ENCODE measurements around the gene AKR7A2. TPM values are rescaled to one million over a fixed set of nuclear protein-coding genes. Genes with fewer than 3 reads are reported as not detected.

The AKR7A2 gene
- total RNA-seq, 1 donor from 2014 or later = 30.3 TPM

DNA sequence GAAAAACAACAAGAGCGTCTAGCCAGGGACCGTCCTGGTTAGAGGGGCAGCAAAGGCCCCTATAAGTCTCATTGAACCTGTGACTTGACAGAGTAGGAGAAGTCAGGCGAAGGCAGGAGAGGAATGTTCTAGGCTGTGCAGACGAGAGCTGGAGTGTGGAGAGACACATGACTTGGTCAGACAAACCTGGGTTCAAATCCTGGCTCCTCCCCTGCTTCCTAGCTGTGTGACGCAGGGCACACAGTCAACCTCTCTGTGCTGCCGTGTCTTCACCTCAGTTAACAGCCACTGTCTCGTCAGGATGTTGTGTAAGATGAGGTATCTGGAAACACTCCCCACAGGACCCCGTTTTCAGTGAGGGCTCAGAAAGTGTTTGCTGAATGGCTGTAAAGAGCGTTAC is 15.8 kb upstream of the AKR7A2 start:
- no peak for FAIRE-seq
- no peak overlapping the region for H3K27ac Mint-ChIP-seq (ENCODE audit: unreplicated experiment)
- H3K4me3 ChIP-seq (ENCODE audit: insufficient read depth, low read depth, low read length) = no peak overlapping the region
- no peak overlapping the region for H3K27ac ChIP-seq (ENCODE audit: low read depth, low read length)
- peaks cover 22% of the 10 kb centered on the region for H4K20me1 ChIP-seq (ENCODE audit: insufficient read depth, low read length)
- no peaks in the 10 kb centered on the region for H3K27me3 ChIP-seq (ENCODE audit: insufficient read depth, low read length)
- no peaks in the 10 kb centered on the region for H3K27me3 Mint-ChIP-seq (ENCODE audit: low read depth, unreplicated experiment)
- H2AFZ ChIP-seq (ENCODE audit: low read depth, low read length) = no peak overlapping the region
- H3K36me3 Mint-ChIP-seq (ENCODE audit: low read depth, unreplicated experiment) = peaks cover 10% of the 10 kb centered on the region
- DNase-seq (ENCODE audit: low read depth) = no peak
- H3K79me2 ChIP-seq (ENCODE audit: insufficient read depth, low read length) = no peaks in the 10 kb centered on the region
- H3K9me3 ChIP-seq (ENCODE audit: insufficient read depth, low read depth, low read length) = no peaks in the 10 kb centered on the region
- no peaks in the 10 kb centered on the region for H3K4me1 ChIP-seq (ENCODE audit: insufficient read depth, low read length)
- no peaks in the 10 kb centered on the region for H3K4me1 Mint-ChIP-seq (ENCODE audit: low read depth, unreplicated experiment)
- H3K4me3 Mint-ChIP-seq (ENCODE audit: unreplicated experiment) = no peak overlapping the region
- H3K9ac ChIP-seq (ENCODE audit: low read length) = no peak overlapping the region
- TF ChIP-seq EZH2 (IDR thresholded peaks at IDR 0.05; ENCODE audit: insufficient read depth, low read length) = no peak
- TF ChIP-seq, protein P1, sequence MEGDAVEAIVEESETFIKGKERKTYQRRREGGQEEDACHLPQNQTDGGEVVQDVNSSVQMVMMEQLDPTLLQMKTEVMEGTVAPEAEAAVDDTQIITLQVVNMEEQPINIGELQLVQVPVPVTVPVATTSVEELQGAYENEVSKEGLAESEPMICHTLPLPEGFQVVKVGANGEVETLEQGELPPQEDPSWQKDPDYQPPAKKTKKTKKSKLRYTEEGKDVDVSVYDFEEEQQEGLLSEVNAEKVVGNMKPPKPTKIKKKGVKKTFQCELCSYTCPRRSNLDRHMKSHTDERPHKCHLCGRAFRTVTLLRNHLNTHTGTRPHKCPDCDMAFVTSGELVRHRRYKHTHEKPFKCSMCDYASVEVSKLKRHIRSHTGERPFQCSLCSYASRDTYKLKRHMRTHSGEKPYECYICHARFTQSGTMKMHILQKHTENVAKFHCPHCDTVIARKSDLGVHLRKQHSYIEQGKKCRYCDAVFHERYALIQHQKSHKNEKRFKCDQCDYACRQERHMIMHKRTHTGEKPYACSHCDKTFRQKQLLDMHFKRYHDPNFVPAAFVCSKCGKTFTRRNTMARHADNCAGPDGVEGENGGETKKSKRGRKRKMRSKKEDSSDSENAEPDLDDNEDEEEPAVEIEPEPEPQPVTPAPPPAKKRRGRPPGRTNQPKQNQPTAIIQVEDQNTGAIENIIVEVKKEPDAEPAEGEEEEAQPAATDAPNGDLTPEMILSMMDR (IDR thresholded peaks at IDR 0.05; ENCODE audit: insufficient read depth, low read depth, low read length) = no peak
- H3K36me3 ChIP-seq (ENCODE audit: insufficient read depth, low read length) = peaks cover 4% of the 10 kb centered on the region
- no peaks in the 10 kb centered on the region for H3K9me3 Mint-ChIP-seq (ENCODE audit: unreplicated experiment)
- H3K4me2 ChIP-seq (ENCODE audit: low read length) = no peak overlapping the region

DNA sequence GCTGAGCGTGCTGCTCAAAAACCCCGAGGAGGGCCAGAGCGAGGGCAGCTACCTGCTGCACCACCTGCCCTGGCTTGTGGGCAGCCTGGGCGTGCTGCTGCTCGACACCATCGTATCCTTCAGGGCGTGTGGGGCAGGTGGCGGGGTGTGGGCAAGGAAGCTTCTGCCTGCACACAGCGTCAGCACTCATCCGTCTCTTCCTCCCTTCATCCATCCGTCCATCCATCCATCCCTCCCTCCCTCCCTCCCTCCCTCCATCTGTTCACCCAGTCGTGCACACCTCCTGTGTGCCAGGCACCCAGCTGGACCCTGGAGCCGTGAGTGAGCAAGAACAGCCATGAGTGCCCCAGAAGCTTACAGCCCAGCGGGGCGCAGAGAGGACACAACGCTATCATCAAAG is 15.4 kb upstream of the AKR7A2 start:
- Mint-ChIP-seq H3K27me3 (ENCODE audit: low read depth, unreplicated experiment) (no peaks in the 10 kb centered on the region), H3K36me3 (ENCODE audit: low read depth, unreplicated experiment) (peaks cover 12% of the 10 kb centered on the region), H3K27ac (ENCODE audit: unreplicated experiment) (no peak overlapping the region), H3K9me3 (ENCODE audit: unreplicated experiment) (no peaks in the 10 kb centered on the region), H3K4me3 (ENCODE audit: unreplicated experiment) (no peak overlapping the region), H3K4me1 (ENCODE audit: low read depth, unreplicated experiment) (no peaks in the 10 kb centered on the region)
- Histone ChIP-seq H3K36me3 (ENCODE audit: insufficient read depth, low read length) (peaks cover 4% of the 10 kb centered on the region), H3K4me2 (ENCODE audit: low read length) (no peak overlapping the region), H3K9ac (ENCODE audit: low read length) (no peak overlapping the region), H3K79me2 (ENCODE audit: insufficient read depth, low read length) (no peaks in the 10 kb centered on the region), H3K27me3 (ENCODE audit: insufficient read depth, low read length) (no peaks in the 10 kb centered on the region), H3K9me3 (ENCODE audit: insufficient read depth, low read depth, low read length) (no peaks in the 10 kb centered on the region), H3K27ac (ENCODE audit: low read depth, low read length) (no peak overlapping the region), H3K4me3 (ENCODE audit: insufficient read depth, low read depth, low read length) (no peak overlapping the region), H2AFZ (ENCODE audit: low read depth, low read length) (no peak overlapping the region), H3K4me1 (ENCODE audit: insufficient read depth, low read length) (no peaks in the 10 kb centered on the region), H4K20me1 (ENCODE audit: insufficient read depth, low read length) (peaks cover 23% of the 10 kb centered on the region)
- FAIRE-seq = no peak
- TF ChIP-seq EZH2 (IDR thresholded peaks at IDR 0.05; ENCODE audit: insufficient read depth, low read length) = no peak
- TF ChIP-seq, protein P1 (IDR thresholded peaks at IDR 0.05; ENCODE audit: insufficient read depth, low read depth, low read length) = no peak
- no peak for DNase-seq (ENCODE audit: low read depth)

GRCh38 chr1:19326748-19327065 is 14.8 kb upstream of the AKR7A2 start:
- no peaks in the 10 kb centered on the region for H3K9me3 ChIP-seq (ENCODE audit: insufficient read depth, low read depth, low read length)
- H3K79me2 ChIP-seq (ENCODE audit: insufficient read depth, low read length) = no peaks in the 10 kb centered on the region
- H3K9ac ChIP-seq (ENCODE audit: low read length) = no peak overlapping the region
- H3K27me3 Mint-ChIP-seq (ENCODE audit: low read depth, unreplicated experiment) = no peaks in the 10 kb centered on the region
- H3K4me1 Mint-ChIP-seq (ENCODE audit: low read depth, unreplicated experiment) = no peaks in the 10 kb centered on the region
- no peak overlapping the region for H3K4me3 ChIP-seq (ENCODE audit: insufficient read depth, low read depth, low read length)
- FAIRE-seq = no peak
- no peaks in the 10 kb centered on the region for H3K4me1 ChIP-seq (ENCODE audit: insufficient read depth, low read length)
- no peak overlapping the region for H3K4me2 ChIP-seq (ENCODE audit: low read length)
- H3K4me3 Mint-ChIP-seq (ENCODE audit: unreplicated experiment) = no peak overlapping the region
- peaks cover 14% of the 10 kb centered on the region for H3K36me3 Mint-ChIP-seq (ENCODE audit: low read depth, unreplicated experiment)
- H3K9me3 Mint-ChIP-seq (ENCODE audit: unreplicated experiment) = no peaks in the 10 kb centered on the region
- H3K27ac Mint-ChIP-seq (ENCODE audit: unreplicated experiment) = no peak overlapping the region
- H3K27ac ChIP-seq (ENCODE audit: low read depth, low read length) = no peak overlapping the region
- DNase-seq (ENCODE audit: low read depth) = no peak
- peaks cover 4% of the 10 kb centered on the region for H3K36me3 ChIP-seq (ENCODE audit: insufficient read depth, low read length)
- H3K27me3 ChIP-seq (ENCODE audit: insufficient read depth, low read length) = no peaks in the 10 kb centered on the region
- H4K20me1 ChIP-seq (ENCODE audit: insufficient read depth, low read length) = peaks cover 29% of the 10 kb centered on the region
- no peak overlapping the region for H2AFZ ChIP-seq (ENCODE audit: low read depth, low read length)
- no peak for TF ChIP-seq EZH2 (IDR thresholded peaks at IDR 0.05; ENCODE audit: insufficient read depth, low read length)
- TF ChIP-seq, protein P1 (IDR thresholded peaks at IDR 0.05; ENCODE audit: insufficient read depth, low read depth, low read length) = no peak
